IMR-90 (cell line): ENCODE measurements around the gene ZNF559.

Source experiments
- BHLHE40 ChIP-seq: fragments of 150-350 bp; IDR thresholded peaks from 2 replicates; pipeline ENCODE4 v1.6.1; 2016; ENCODE audit warnings: mild to moderate bottlenecking, low read depth, low read length
- CHD1 ChIP-seq: IDR thresholded peaks from 2 replicates; pipeline ENCODE4 v1.6.1; 2012; ENCODE audit warnings: low read depth, low read length, improper control_type of control experiment
- FOS ChIP-seq: fragments of 150-350 bp; IDR thresholded peaks from 2 replicates; pipeline ENCODE4 v1.6.1; 2016; ENCODE audit warnings: low read depth, low read length
- MAFK ChIP-seq: IDR thresholded peaks from 2 replicates; pipeline ENCODE4 v1.6.1; 2012; ENCODE audit warnings: low read depth, low read length, improper control_type of control experiment
- MXI1 ChIP-seq: IDR thresholded peaks from 2 replicates; pipeline ENCODE4 v1.6.1; 2012; ENCODE audit warnings: low read depth, mild to moderate bottlenecking, low read length, moderate library complexity, borderline replicate concordance
- NFE2L2 ChIP-seq: fragments of 150-350 bp; IDR thresholded peaks from 2 replicates; pipeline ENCODE4 v1.6.1; 2016; ENCODE audit warnings: low read depth, mild to moderate bottlenecking, low read length
- POLR2A ChIP-seq: IDR thresholded peaks from 2 replicates; pipeline ENCODE4 v1.6.1; 2012; ENCODE audit warnings: mild to moderate bottlenecking, low read depth, low read length
- RAD21 ChIP-seq: IDR thresholded peaks from 2 replicates; pipeline ENCODE4 v1.6.1; 2012; ENCODE audit warnings: low read length, improper control_type of control experiment
- RCOR1 ChIP-seq: IDR thresholded peaks from 2 replicates; pipeline ENCODE4 v1.6.1; 2012; ENCODE audit warnings: mild to moderate bottlenecking, low read length, improper control_type of control experiment; ENCODE audit not compliant: insufficient replicate concordance
- SMC3 ChIP-seq: fragments of 150-350 bp; IDR thresholded peaks from 2 replicates; pipeline ENCODE4 v1.6.1; 2016; ENCODE audit warnings: low read depth, mild to moderate bottlenecking, antibody characterized with exemption, low read length, moderate library complexity
- TF ChIP-seq, protein P1 (sequence below): conservative IDR thresholded peaks from 2 replicates; pipeline ENCODE4 v1.5.1; 2012; ENCODE audit warnings: mild to moderate bottlenecking, low read depth, low read length, improper control_type of control experiment
- TF ChIP-seq, protein P2 (sequence below): fragments of 150-350 bp; IDR thresholded peaks from 2 replicates; pipeline ENCODE4 v1.6.1; 2016; ENCODE audit warnings: low read depth, mild to moderate bottlenecking, low read length, moderate library complexity, borderline replicate concordance
- TF ChIP-seq, protein P3 (sequence below): fragments of 150-350 bp; IDR thresholded peaks from 2 replicates; pipeline ENCODE4 v1.6.1; 2017; ENCODE audit warnings: mild to moderate bottlenecking, antibody characterized with exemption, low read length, low read depth

DNA sequence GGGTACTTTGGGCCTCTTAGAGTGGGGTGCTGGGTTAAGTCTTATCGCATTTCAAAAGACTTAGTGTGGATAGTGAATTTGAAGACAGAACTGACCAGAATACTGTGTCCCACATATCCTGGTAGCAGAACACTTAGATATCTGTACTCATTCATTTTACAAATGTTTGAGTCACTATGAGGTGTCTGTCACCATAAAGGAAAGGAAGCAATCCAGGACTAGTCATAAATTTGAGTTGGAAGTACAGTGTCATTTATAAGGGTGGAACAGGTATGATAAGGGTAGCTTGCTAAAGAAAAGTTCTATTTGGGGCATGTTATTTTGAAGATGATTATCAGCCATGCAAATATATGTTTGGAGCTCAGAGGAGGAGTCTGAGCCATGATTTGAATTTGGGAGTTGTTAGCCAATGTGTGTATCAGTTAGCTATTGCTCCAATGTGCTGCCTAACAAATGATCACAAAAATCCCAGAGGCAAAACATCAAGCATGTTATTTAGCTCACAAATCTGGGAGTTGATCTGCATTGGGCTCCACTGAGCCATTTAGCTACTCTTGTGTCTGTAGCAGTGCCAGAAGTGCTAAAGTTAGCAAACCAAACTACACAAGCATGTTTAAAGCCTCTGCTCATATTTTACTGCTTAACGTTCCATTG lies 34.6 kb upstream of the ZNF559 start:
- TF ChIP-seq, protein P1, sequence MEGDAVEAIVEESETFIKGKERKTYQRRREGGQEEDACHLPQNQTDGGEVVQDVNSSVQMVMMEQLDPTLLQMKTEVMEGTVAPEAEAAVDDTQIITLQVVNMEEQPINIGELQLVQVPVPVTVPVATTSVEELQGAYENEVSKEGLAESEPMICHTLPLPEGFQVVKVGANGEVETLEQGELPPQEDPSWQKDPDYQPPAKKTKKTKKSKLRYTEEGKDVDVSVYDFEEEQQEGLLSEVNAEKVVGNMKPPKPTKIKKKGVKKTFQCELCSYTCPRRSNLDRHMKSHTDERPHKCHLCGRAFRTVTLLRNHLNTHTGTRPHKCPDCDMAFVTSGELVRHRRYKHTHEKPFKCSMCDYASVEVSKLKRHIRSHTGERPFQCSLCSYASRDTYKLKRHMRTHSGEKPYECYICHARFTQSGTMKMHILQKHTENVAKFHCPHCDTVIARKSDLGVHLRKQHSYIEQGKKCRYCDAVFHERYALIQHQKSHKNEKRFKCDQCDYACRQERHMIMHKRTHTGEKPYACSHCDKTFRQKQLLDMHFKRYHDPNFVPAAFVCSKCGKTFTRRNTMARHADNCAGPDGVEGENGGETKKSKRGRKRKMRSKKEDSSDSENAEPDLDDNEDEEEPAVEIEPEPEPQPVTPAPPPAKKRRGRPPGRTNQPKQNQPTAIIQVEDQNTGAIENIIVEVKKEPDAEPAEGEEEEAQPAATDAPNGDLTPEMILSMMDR: no peak
- TF ChIP-seq POLR2A (no peak), SMC3 (no peak), MXI1 (no peak), FOS (no peak), MAFK (no peak), RCOR1 (no peak), NFE2L2 (no peak), CHD1 (no peak), BHLHE40 (no peak), RAD21 (no peak)
- TF ChIP-seq, protein P2, sequence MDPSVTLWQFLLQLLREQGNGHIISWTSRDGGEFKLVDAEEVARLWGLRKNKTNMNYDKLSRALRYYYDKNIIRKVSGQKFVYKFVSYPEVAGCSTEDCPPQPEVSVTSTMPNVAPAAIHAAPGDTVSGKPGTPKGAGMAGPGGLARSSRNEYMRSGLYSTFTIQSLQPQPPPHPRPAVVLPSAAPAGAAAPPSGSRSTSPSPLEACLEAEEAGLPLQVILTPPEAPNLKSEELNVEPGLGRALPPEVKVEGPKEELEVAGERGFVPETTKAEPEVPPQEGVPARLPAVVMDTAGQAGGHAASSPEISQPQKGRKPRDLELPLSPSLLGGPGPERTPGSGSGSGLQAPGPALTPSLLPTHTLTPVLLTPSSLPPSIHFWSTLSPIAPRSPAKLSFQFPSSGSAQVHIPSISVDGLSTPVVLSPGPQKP: no peak
- TF ChIP-seq, protein P3, sequence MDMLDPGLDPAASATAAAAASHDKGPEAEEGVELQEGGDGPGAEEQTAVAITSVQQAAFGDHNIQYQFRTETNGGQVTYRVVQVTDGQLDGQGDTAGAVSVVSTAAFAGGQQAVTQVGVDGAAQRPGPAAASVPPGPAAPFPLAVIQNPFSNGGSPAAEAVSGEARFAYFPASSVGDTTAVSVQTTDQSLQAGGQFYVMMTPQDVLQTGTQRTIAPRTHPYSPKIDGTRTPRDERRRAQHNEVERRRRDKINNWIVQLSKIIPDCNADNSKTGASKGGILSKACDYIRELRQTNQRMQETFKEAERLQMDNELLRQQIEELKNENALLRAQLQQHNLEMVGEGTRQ: no peak
